K562 (cell line): ENCODE measurements around the gene TBC1D32. TPM values are rescaled to one million over a fixed set of nuclear protein-coding genes. Genes with fewer than 3 reads are reported as not detected.

Experiments used
- ATAC-seq: fragments of 200-7000 bp; cut with Tn5 transposase; 3 replicates; pipeline ENCODE4 v1.9.1; 2020; ENCODE audit warnings: moderate library complexity
- BruUV-seq: library from RNA; stranded (reverse); fragments of 400-500 nt; replicated peaks from 2 replicates; lab custom pipeline; 2021; lab: Mats Ljungman, UMichigan
- CTCF ChIA-PET: fragments of 300-600 bp; formaldehyde crosslinking; extraction: SDS; loops from one replicate; lab custom pipeline; 2021; ENCODE audit warnings: low intra/inter-chr PET ratio; lab: Yijun Ruan, JAX
- POLR2A ChIA-PET: fragments of 300-600, 350-650 bp; sonication (Branson Sonifier 250); formaldehyde crosslinking; extraction: SDS; loops from one replicate; lab custom pipeline; 2021; ENCODE audit warnings: antibody characterized with exemption, inconsistent platforms; lab: Yijun Ruan, JAX
- DNase-seq, 4 experiments: peaks; one replicate each; pipeline versions ENCODE4 v3.0.0 to v3.0.0-alpha.2; 2011 to 2018; ENCODE audit warnings: low spot score in 3 of 4, mixed read lengths in 3 of 4; ENCODE audit errors: extremely low read depth in 1 of 4
- FAIRE-seq: peaks from 2 replicates; lab custom pipeline; 2011; peaks lifted over from hg19 to GRCh38; lab: Jason Lieb, UNC
- H2AFZ ChIP-seq: 2 replicates; pipeline ENCODE4 v1.6.0; 2011; ENCODE audit warnings: low read depth, low read length, control low read depth, inconsistent platforms
- H3K27ac ChIP-seq: fragments of 200-600 bp; 3 replicates; pipeline ENCODE4 v1.8.0; 2011; ENCODE audit warnings: low read depth, mild to moderate bottlenecking, control low read depth, inconsistent platforms, low read length, moderate library complexity, mixed read lengths; ENCODE audit errors: extremely low read depth
- H3K27me3 ChIP-seq, 2 experiments: fragments of 300-600 bp in 1 of 2; 2 replicates in 1 of 2; 3 replicates in 1 of 2; pipeline versions ENCODE4 v1.6.0 to v1.8.0; 2011; ENCODE audit warnings: inconsistent platforms in 2 of 2, low read length in 2 of 2, mild to moderate bottlenecking in 1 of 2, mixed read lengths in 1 of 2, moderate library complexity in 1 of 2; ENCODE audit not compliant: control insufficient read depth in 2 of 2, insufficient read depth in 2 of 2
- H3K36me3 ChIP-seq: fragments of 300-600 bp; 3 replicates; pipeline ENCODE4 v1.8.0; 2011; ENCODE audit warnings: mild to moderate bottlenecking, low read length, inconsistent platforms; ENCODE audit not compliant: control insufficient read depth, insufficient read depth
- H3K4me1 ChIP-seq, 2 experiments: fragments of 200-600 bp in 1 of 2; replicated peaks in 1 of 2; 2 replicates in 1 of 2; 3 replicates in 1 of 2; pipeline versions ENCODE4 v1.5.1 to v1.8.0; 2011; ENCODE audit warnings: inconsistent platforms in 2 of 2, low read length in 2 of 2, mild to moderate bottlenecking in 1 of 2, mixed read lengths in 1 of 2, moderate library complexity in 1 of 2; ENCODE audit not compliant: control insufficient read depth in 2 of 2, insufficient read depth in 2 of 2
- H3K4me2 ChIP-seq: 2 replicates; pipeline ENCODE4 v1.6.1; 2011; ENCODE audit warnings: low read length, control low read depth, inconsistent platforms, mixed read lengths; ENCODE audit not compliant: insufficient read depth
- H3K4me3 ChIP-seq: fragments of 200-600 bp; sonication (generic), shearing (Covaris generic); 2 replicates; pipeline ENCODE4 v1.5.1; 2016; ENCODE audit warnings: control low read depth, inconsistent platforms
- H3K79me2 ChIP-seq: fragments of 200-600 bp; 3 replicates; pipeline ENCODE4 v1.8.0; 2011; ENCODE audit warnings: low read length, inconsistent platforms; ENCODE audit not compliant: control insufficient read depth, insufficient read depth
- H3K9ac ChIP-seq, 2 experiments: 2 replicates each; pipeline versions ENCODE4 v1.6.0 to v1.6.1; 2011; ENCODE audit warnings: low read depth in 2 of 2, low read length in 2 of 2, control low read depth in 1 of 2, inconsistent platforms in 1 of 2, mild to moderate bottlenecking in 1 of 2, mixed read lengths in 1 of 2; ENCODE audit not compliant: insufficient read depth in 1 of 2
- H3K9me1 ChIP-seq: one replicate; pipeline ENCODE4 v1.6.0; 2011; ENCODE audit warnings: inconsistent platforms, mild to moderate bottlenecking, low read length, moderate library complexity; ENCODE audit not compliant: control insufficient read depth, insufficient read depth
- H3K9me3 ChIP-seq: replicated peaks from 2 replicates; pipeline ENCODE4 v1.5.1; 2011; ENCODE audit warnings: low read depth, low read length, inconsistent platforms; ENCODE audit not compliant: control insufficient read depth, insufficient read depth
- H4K20me1 ChIP-seq: replicated peaks from 2 replicates; pipeline ENCODE4 v1.6.1; 2011; ENCODE audit warnings: low read length, inconsistent platforms, mixed read lengths; ENCODE audit not compliant: control insufficient read depth, insufficient read depth
- DMBX1 ChIP-seq: fragments of 250-450 bp; sonication (Bioruptor Pico); IDR thresholded peaks from 2 replicates; pipeline ENCODE4 v1.8.0; 2022; ENCODE audit warnings: inconsistent platforms, mild to moderate bottlenecking, moderate library complexity, borderline replicate concordance
- FOXP4 ChIP-seq: sonication (generic); formaldehyde crosslinking; IDR thresholded peaks from 2 replicates; pipeline ENCODE4 v1.8.0; 2022; ENCODE audit warnings: mild to moderate bottlenecking, missing genetic modification reagents, borderline replicate concordance
- NFIC ChIP-seq: fragments of 450-650 bp; IDR thresholded peaks from 2 replicates; pipeline ENCODE4 v1.6.1; 2017; ENCODE audit warnings: mild to moderate bottlenecking, inconsistent platforms
- NUFIP1 ChIP-seq: fragments of 450-650 bp; IDR thresholded peaks from 2 replicates; pipeline ENCODE4 v1.6.1; 2018; ENCODE audit not compliant: partially characterized antibody
- SIN3A ChIP-seq, 2 experiments: fragments of 150-350 bp in 1 of 2; IDR thresholded peaks; 2 replicates each; pipeline ENCODE4 v1.6.1; 2011 to 2016; ENCODE audit warnings: borderline replicate concordance in 2 of 2, low read depth in 2 of 2, low read length in 2 of 2, mild to moderate bottlenecking in 2 of 2, moderate library complexity in 2 of 2; ENCODE audit not compliant: control insufficient read depth in 1 of 2
- ZNF311 ChIP-seq: fragments of 250-450 bp; sonication (Bioruptor Pico); IDR thresholded peaks from 2 replicates; pipeline ENCODE4 v1.4.0; 2020; ENCODE audit warnings: mild to moderate bottlenecking, moderate library complexity
- ZNF766 ChIP-seq: fragments of 200-800 bp; sonication (Bioruptor generic); conservative IDR thresholded peaks from 2 replicates; pipeline ENCODE4 v1.6.1; 2016; ENCODE audit warnings: missing genetic modification characterization, missing compliant biosample characterization
- WGBS: fragments of 100-300 bp; shearing (Covaris generic); methylation state at CpG from one replicate; pipeline ENCODE4 v1.1.6; 2016; ENCODE audit warnings: low coverage, mixed read lengths; ENCODE audit not compliant: insufficient coverage; ENCODE audit errors: missing lambda C conversion rate; 5-methylcytosine and 5-hydroxymethylcytosine counted together
- in situ Hi-C: fragments of 300-500 bp; cut with MboI; formaldehyde crosslinking; loops from 4 replicates; pipeline ENCODE4 v1.15.0; 2018; ENCODE audit warnings: inconsistent platforms, mixed read lengths
- intact Hi-C: fragments of 100-400 bp; cut with micrococcal nuclease; formaldehyde crosslinking; loops from 2 replicates; pipeline ENCODE4 v1.14.2; 2022
- polyA plus RNA-seq, 8 experiments: library from polyadenylated mRNA; depleted of rRNA in 4 of 8; stranded (reverse) in 5 of 8; unstranded in 3 of 8; fragments of >200 nt; fragmentation: Nextera tagmentation in 2 of 8; fragmentation: Illumina TruSeq in 1 of 8; extraction: Ambion mirVana in 2 of 8; extraction: Trizol in 1 of 8; gene quantifications; 2 replicates each; pipeline versions ENCODE4 v1.2.1 to v1.2.3, GENCODE V29; 2011 to 2014; ENCODE audit warnings: inconsistent platforms in 1 of 8, missing spikeins in 1 of 8
- total RNA-seq, 7 experiments: library from RNA; depleted of rRNA in 6 of 7; stranded (reverse); fragments of >200 nt in 6 of 7; fragmentation: Illumina TruSeq in 2 of 7; extraction: Trizol in 2 of 7; gene quantifications; 2 replicates each; pipeline versions ENCODE4 v1.2.1 to v1.2.3, GENCODE V29; 2011 to 2021; ENCODE audit warnings: low replicate concordance in 1 of 7

Gene TBC1D32
- total and polyA plus RNA-seq, 9 of the 15 experiments (the other 6 are each of a cell fraction or from before 2014, with no cell fraction given), result 2.5 to 9.6 (median 3.9) TPM

GRCh38 chr6:121382467-121383121, 48.3 kb upstream of the TBC1D32 start:
- H2AFZ ChIP-seq, result no peak overlapping the region
- no TSS peak for BruUV-seq
- no peaks in the 10 kb centered on the region for H3K9me3 ChIP-seq
- TF ChIP-seq DMBX1 (CRISPR knock-in tag) (no peak), SIN3A (IDR thresholded peaks at IDR 0.05; ENCODE audit: borderline replicate concordance in 2 of 2, control insufficient read depth in 1 of 2, low read depth in 2 of 2, low read length in 2 of 2) (no peak), NFIC (peak; percentile 49; the same call in 1 of the 2 replicates)
- no peak for DNase-seq
- no peak overlapping the region for H3K27ac ChIP-seq
- H3K27me3 ChIP-seq, result no peaks in the 10 kb centered on the region
- no peak overlapping the region for H3K4me2 ChIP-seq
- ChIA-PET POLR2A (no interaction called here), CTCF (no interaction called here)
- no peaks in the 10 kb centered on the region for H3K9me1 ChIP-seq
- H3K79me2 ChIP-seq, result no peaks in the 10 kb centered on the region
- H3K4me3 ChIP-seq, result no peak overlapping the region
- H3K9ac ChIP-seq, result no peak overlapping the region
- FAIRE-seq, result no peak
- H3K36me3 ChIP-seq, result no peaks in the 10 kb centered on the region
- 1% methylated on average over 3 of the region's 3 CpGs for WGBS
- no peaks in the 10 kb centered on the region for H4K20me1 ChIP-seq
- ATAC-seq, result no peak
- intact Hi-C loops, result no loop called here
- in situ Hi-C loops, result no loop called here
- no peaks in the 10 kb centered on the region for H3K4me1 ChIP-seq

GRCh38 chr6:121376411-121376810, 42.1 kb upstream of the TBC1D32 start:
- FAIRE-seq (no peak), ATAC-seq (no peak), DNase-seq (no peak)
- Histone ChIP-seq H2AFZ (no peak overlapping the region), H3K27me3 (no peaks in the 10 kb centered on the region), H3K4me3 (no peak overlapping the region), H3K36me3 (no peaks in the 10 kb centered on the region), H3K4me1 (no peaks in the 10 kb centered on the region; a peak in 1 of 5 replicates), H3K9me3 (no peaks in the 10 kb centered on the region), H3K9me1 (no peaks in the 10 kb centered on the region), H4K20me1 (no peaks in the 10 kb centered on the region), H3K27ac (no peak overlapping the region), H3K9ac (no peak overlapping the region), H3K4me2 (no peak overlapping the region), H3K79me2 (no peaks in the 10 kb centered on the region)
- WGBS, result 2% methylated on average over 4 of the region's 4 CpGs
- intact Hi-C loops, result no loop called here
- in situ Hi-C loops, result no loop called here
- BruUV-seq, result no TSS peak
- ChIA-PET POLR2A (no interaction called here), CTCF (no interaction called here)
- TF ChIP-seq FOXP4 (no peak), NUFIP1 (no peak), ZNF766 (no peak), ZNF311 (CRISPR knock-in tag) (no peak)
